HG02840 (cell line): ENCODE measurements around the gene NIBAN1.

ENCODE experiments used
- ATAC-seq: cut with Tn5 transposase; IDR thresholded peaks from one replicate; pipeline ENCODE4 v1.9.1; 2021; ENCODE audit warnings: mild to moderate bottlenecking, moderate library complexity, moderate number of reproducible peaks; ENCODE audit not compliant: unreplicated experiment, low FRiP score

The NIBAN1 gene

GRCh38 chr1:184947497-184948256 is 26.6 kb downstream of the NIBAN1 start:
- ATAC-seq, result no peak

GRCh38 chr1:184945678-184946412 is 28.5 kb downstream of the NIBAN1 start:
- ATAC-seq, result no peak

GRCh38 chr1:184945029-184945428 is 29.3 kb downstream of the NIBAN1 start:
- ATAC-seq, result peak; percentile 40

- ATAC-seq, result no peak
Observed at GRCh38 chr1:184943998-184944397, 30.3 kb downstream of the NIBAN1 start.

GRCh38 chr1:184941735-184942134 is 32.6 kb downstream of the NIBAN1 start:
- ATAC-seq, result peak; percentile 71

- no peak for ATAC-seq
Observed at GRCh38 chr1:184941410-184941733, 32.9 kb downstream of the NIBAN1 start.

- no peak for ATAC-seq
Observed at GRCh38 chr1:184940694-184941409, 33.5 kb downstream of the NIBAN1 start.

- no peak for ATAC-seq
Observed at GRCh38 chr1:184940226-184940625, 34.1 kb downstream of the NIBAN1 start.

GRCh38 chr1:184937729-184938128 is 36.6 kb downstream of the NIBAN1 start:
- no peak for ATAC-seq

- ATAC-seq, result no peak
Observed at GRCh38 chr1:184935920-184936798, 38.1 kb downstream of the NIBAN1 start.

GRCh38 chr1:184933944-184934343 is 40.4 kb downstream of the NIBAN1 start:
- ATAC-seq, result no peak

GRCh38 chr1:184932319-184932718 is 42.0 kb downstream of the NIBAN1 start:
- no peak for ATAC-seq

- no peak for ATAC-seq
Observed at GRCh38 chr1:184931566-184931965, 42.7 kb downstream of the NIBAN1 start.

GRCh38 chr1:184930645-184931044 is 43.7 kb downstream of the NIBAN1 start:
- ATAC-seq, result no peak

GRCh38 chr1:184930232-184930631 is 44.1 kb downstream of the NIBAN1 start:
- ATAC-seq, result no peak

- ATAC-seq, result no peak
Observed at GRCh38 chr1:184929711-184930202, 44.6 kb downstream of the NIBAN1 start.

- no peak for ATAC-seq
Observed at GRCh38 chr1:184928394-184928793, 45.9 kb downstream of the NIBAN1 start.
